Omental fat pad (tissue), 4 donors: Measurements from ENCODE around the gene PI3. TPM values are rescaled to one million over a fixed set of nuclear protein-coding genes. Genes with fewer than 3 reads are reported as not detected.

ENCODE experiments used
- ATAC-seq: fragments of 150-250 bp; one replicate; pipeline ENCODE4 v1.9.1; 2016; ENCODE audit warnings: mild to moderate bottlenecking, moderate library complexity; ENCODE audit not compliant: low FRiP score
- DNase-seq: peaks from one replicate; pipeline ENCODE4 v3.0.0-alpha.2; 2019; ENCODE audit warnings: low spot score
- CTCF ChIP-seq, 3 donors: fragments of 450-650 bp; IDR thresholded peaks; one replicate each; pipeline ENCODE4 v1.5.1; 2016 to 2017; ENCODE audit warnings: antibody characterized with exemption in 3 of 3, mild to moderate bottlenecking in 3 of 3, moderate library complexity in 2 of 3
- total RNA-seq, 4 donors: library from RNA; depleted of rRNA; stranded (reverse); fragments of >200 nt; gene quantifications; one replicate each; pipeline ENCODE4 v1.1.0, GENCODE V29; 2016

Gene PI3
- total RNA-seq, 4 donors from 2014 or later: 1.1 to 6.7 (median 4.3) TPM; not detected in 1

- ATAC-seq: no peak
- no peak for DNase-seq
- no peak for TF ChIP-seq CTCF (IDR thresholded peaks at IDR 0.05)
Measured at GRCh38 chr20:45163083-45163803, 11.5 kb upstream of the PI3 start.

GRCh38 chr20:45164906-45165305, 9.8 kb upstream of the PI3 start:
- no peak for ATAC-seq
- no peak for TF ChIP-seq CTCF (IDR thresholded peaks at IDR 0.05)

GRCh38 chr20:45173522-45173921, 1.2 kb upstream of the PI3 start:
- DNase-seq (no peak), ATAC-seq (no peak)
- TF ChIP-seq CTCF (IDR thresholded peaks at IDR 0.05): no peak

More at GRCh38 chr20:45164906-45165305, 9.8 kb upstream of the PI3 start:
- DNase-seq: no peak

- TF ChIP-seq CTCF (IDR thresholded peaks at IDR 0.05): no peak
- ATAC-seq (no peak), DNase-seq (no peak)
Measured at GRCh38 chr20:45176526-45177267, 2.0 kb downstream of the PI3 start.

- TF ChIP-seq CTCF (IDR thresholded peaks at IDR 0.05): no peak
- ATAC-seq (no peak), DNase-seq (no peak)
Measured at GRCh38 chr20:45179166-45179565, 4.5 kb downstream of the PI3 start.

GRCh38 chr20:45181639-45182038, 6.9 kb downstream of the PI3 start:
- TF ChIP-seq CTCF (IDR thresholded peaks at IDR 0.05): no peak
- DNase-seq: no peak
- ATAC-seq: no peak

- DNase-seq (no peak), ATAC-seq (no peak)
- no peak for TF ChIP-seq CTCF (IDR thresholded peaks at IDR 0.05)
Measured at GRCh38 chr20:45183084-45183483, 8.4 kb downstream of the PI3 start.
